Panc1 (cell line): Measurements from ENCODE around the gene CCL2.

Experiments used
- POLR2AphosphoS5 ChIP-seq: IDR thresholded peaks from 2 replicates; pipeline ENCODE4 v1.6.1; 2012; ENCODE audit warnings: mild to moderate bottlenecking, low read depth, low read length, moderate library complexity
- TCF7L2 ChIP-seq: IDR thresholded peaks from 2 replicates; pipeline ENCODE4 v1.6.1; 2011; ENCODE audit warnings: mild to moderate bottlenecking, low read depth, low read length, inconsistent platforms
- TF ChIP-seq, protein P1 (sequence below): fragments of 450-650 bp; IDR thresholded peaks from 2 replicates; pipeline ENCODE4 v1.5.1; 2017; ENCODE audit warnings: mild to moderate bottlenecking
- TF ChIP-seq, protein P2 (sequence below), 2 experiments: IDR thresholded peaks; 2 replicates each; pipeline ENCODE4 v1.6.1; 2011 to 2012; ENCODE audit warnings: low read depth in 2 of 2, control low read depth in 1 of 2, low read length in 1 of 2, mild to moderate bottlenecking in 1 of 2, moderate library complexity in 1 of 2; ENCODE audit not compliant: insufficient read depth in 1 of 2

GRCh38 chr17:34275881-34276280 lies 20.8 kb downstream of the CCL2 start:
- TF ChIP-seq, protein P1, sequence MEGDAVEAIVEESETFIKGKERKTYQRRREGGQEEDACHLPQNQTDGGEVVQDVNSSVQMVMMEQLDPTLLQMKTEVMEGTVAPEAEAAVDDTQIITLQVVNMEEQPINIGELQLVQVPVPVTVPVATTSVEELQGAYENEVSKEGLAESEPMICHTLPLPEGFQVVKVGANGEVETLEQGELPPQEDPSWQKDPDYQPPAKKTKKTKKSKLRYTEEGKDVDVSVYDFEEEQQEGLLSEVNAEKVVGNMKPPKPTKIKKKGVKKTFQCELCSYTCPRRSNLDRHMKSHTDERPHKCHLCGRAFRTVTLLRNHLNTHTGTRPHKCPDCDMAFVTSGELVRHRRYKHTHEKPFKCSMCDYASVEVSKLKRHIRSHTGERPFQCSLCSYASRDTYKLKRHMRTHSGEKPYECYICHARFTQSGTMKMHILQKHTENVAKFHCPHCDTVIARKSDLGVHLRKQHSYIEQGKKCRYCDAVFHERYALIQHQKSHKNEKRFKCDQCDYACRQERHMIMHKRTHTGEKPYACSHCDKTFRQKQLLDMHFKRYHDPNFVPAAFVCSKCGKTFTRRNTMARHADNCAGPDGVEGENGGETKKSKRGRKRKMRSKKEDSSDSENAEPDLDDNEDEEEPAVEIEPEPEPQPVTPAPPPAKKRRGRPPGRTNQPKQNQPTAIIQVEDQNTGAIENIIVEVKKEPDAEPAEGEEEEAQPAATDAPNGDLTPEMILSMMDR = no peak
- peak; percentile 59; the same call in 1 of the 2 replicates for TF ChIP-seq POLR2AphosphoS5
- TF ChIP-seq, protein P2, sequence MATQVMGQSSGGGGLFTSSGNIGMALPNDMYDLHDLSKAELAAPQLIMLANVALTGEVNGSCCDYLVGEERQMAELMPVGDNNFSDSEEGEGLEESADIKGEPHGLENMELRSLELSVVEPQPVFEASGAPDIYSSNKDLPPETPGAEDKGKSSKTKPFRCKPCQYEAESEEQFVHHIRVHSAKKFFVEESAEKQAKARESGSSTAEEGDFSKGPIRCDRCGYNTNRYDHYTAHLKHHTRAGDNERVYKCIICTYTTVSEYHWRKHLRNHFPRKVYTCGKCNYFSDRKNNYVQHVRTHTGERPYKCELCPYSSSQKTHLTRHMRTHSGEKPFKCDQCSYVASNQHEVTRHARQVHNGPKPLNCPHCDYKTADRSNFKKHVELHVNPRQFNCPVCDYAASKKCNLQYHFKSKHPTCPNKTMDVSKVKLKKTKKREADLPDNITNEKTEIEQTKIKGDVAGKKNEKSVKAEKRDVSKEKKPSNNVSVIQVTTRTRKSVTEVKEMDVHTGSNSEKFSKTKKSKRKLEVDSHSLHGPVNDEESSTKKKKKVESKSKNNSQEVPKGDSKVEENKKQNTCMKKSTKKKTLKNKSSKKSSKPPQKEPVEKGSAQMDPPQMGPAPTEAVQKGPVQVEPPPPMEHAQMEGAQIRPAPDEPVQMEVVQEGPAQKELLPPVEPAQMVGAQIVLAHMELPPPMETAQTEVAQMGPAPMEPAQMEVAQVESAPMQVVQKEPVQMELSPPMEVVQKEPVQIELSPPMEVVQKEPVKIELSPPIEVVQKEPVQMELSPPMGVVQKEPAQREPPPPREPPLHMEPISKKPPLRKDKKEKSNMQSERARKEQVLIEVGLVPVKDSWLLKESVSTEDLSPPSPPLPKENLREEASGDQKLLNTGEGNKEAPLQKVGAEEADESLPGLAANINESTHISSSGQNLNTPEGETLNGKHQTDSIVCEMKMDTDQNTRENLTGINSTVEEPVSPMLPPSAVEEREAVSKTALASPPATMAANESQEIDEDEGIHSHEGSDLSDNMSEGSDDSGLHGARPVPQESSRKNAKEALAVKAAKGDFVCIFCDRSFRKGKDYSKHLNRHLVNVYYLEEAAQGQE (IDR thresholded peaks at IDR 0.05; ENCODE audit: insufficient read depth in 1 of 2, low read depth in 2 of 2, low read length in 1 of 2) = no peak
- no peak for TF ChIP-seq TCF7L2
